ENCODE results near the gene LOXL1. TPM values are rescaled to one million over a fixed set of nuclear protein-coding genes. Genes with fewer than 3 reads are reported as not detected.

LOXL1 gene
- total and polyA plus RNA-seq, 2 of the 13 experiments (the other 11 are each of a cell fraction or from before 2014, with no cell fraction given), result 0.51 to 1.3 TPM

GRCh38 chr15:73991726-73992593 is 65.7 kb downstream of the LOXL1 start, which contains the start of gene STOML1 (continued):
- TF ChIP-seq ZNF383 (CRISPR knock-in tag; IDR thresholded peaks at IDR 0.05; ENCODE audit: borderline replicate concordance) (no peak), ZNF616 (CRISPR knock-in tag; IDR thresholded peaks at IDR 0.05; ENCODE audit: low read depth) (no peak), HNRNPL (IDR thresholded peaks at IDR 0.05; ENCODE audit: low read depth, low read length) (no peak), ZSCAN31 (CRISPR knock-in tag; IDR thresholded peaks at IDR 0.05; ENCODE audit: low read depth) (0 out of 2 replicates have a peak, but pooled peaks have one; percentile 28), ZBTB34 (CRISPR knock-in tag; IDR thresholded peaks at IDR 0.05) (no peak), GPN1 (CRISPR knock-in tag; IDR thresholded peaks at IDR 0.05; ENCODE audit: borderline replicate concordance) (no peak), MLLT10 (CRISPR knock-in tag; IDR thresholded peaks at IDR 0.05) (no peak), CBX5 (CRISPR knock-in tag; IDR thresholded peaks at IDR 0.05; ENCODE audit: borderline replicate concordance) (no peak), ZFP91 (CRISPR knock-in tag; IDR thresholded peaks at IDR 0.05; ENCODE audit: borderline replicate concordance) (no peak), ZNF883 (CRISPR knock-in tag; IDR thresholded peaks at IDR 0.05; ENCODE audit: not compliant biosample characterization) (no peak), KLF11 (CRISPR knock-in tag; IDR thresholded peaks at IDR 0.05) (no peak), ZFP36L1 (CRISPR knock-in tag; IDR thresholded peaks at IDR 0.05) (no peak), ERF (CRISPR knock-in tag; IDR thresholded peaks at IDR 0.05) (peak; percentile 79), ZNF317 (CRISPR knock-in tag; IDR thresholded peaks at IDR 0.05) (no peak), PITX1 (CRISPR knock-in tag; IDR thresholded peaks at IDR 0.05) (no peak), ZNF333 (CRISPR knock-in tag; IDR thresholded peaks at IDR 0.05; ENCODE audit: borderline replicate concordance) (no peak), ZNF703 (CRISPR knock-in tag; IDR thresholded peaks at IDR 0.05; ENCODE audit: borderline replicate concordance) (no peak), ZNF503 (CRISPR knock-in tag; IDR thresholded peaks at IDR 0.05) (no peak), ZNF512 (CRISPR knock-in tag; IDR thresholded peaks at IDR 0.05) (no peak), ZNF549 (CRISPR knock-in tag; IDR thresholded peaks at IDR 0.05) (no peak), ZNF33B (CRISPR knock-in tag; IDR thresholded peaks at IDR 0.05) (no peak), ZFP36L2 (CRISPR knock-in tag; IDR thresholded peaks at IDR 0.05) (no peak), ZNF839 (CRISPR knock-in tag; IDR thresholded peaks at IDR 0.05; ENCODE audit: borderline replicate concordance) (no peak), ZNF180 (CRISPR knock-in tag; IDR thresholded peaks at IDR 0.05; ENCODE audit: borderline replicate concordance, low read depth) (no peak)
